AG10803 (cell line): Measurements from ENCODE around the gene SLC2A10.

Experiments
- DNase-seq: peaks from one replicate; pipeline ENCODE4 v3.0.0; 2010; ENCODE audit warnings: low read depth
- H3K4me3 ChIP-seq: 2 replicates; pipeline ENCODE4 v1.5.1; 2011; ENCODE audit warnings: mild to moderate bottlenecking, low read length, control low read depth
- TF ChIP-seq, protein P1 (sequence below): conservative IDR thresholded peaks from 2 replicates; pipeline ENCODE4 v1.5.1; 2011; ENCODE audit warnings: mild to moderate bottlenecking, low read length, control low read depth, inconsistent platforms

The SLC2A10 gene

DNA sequence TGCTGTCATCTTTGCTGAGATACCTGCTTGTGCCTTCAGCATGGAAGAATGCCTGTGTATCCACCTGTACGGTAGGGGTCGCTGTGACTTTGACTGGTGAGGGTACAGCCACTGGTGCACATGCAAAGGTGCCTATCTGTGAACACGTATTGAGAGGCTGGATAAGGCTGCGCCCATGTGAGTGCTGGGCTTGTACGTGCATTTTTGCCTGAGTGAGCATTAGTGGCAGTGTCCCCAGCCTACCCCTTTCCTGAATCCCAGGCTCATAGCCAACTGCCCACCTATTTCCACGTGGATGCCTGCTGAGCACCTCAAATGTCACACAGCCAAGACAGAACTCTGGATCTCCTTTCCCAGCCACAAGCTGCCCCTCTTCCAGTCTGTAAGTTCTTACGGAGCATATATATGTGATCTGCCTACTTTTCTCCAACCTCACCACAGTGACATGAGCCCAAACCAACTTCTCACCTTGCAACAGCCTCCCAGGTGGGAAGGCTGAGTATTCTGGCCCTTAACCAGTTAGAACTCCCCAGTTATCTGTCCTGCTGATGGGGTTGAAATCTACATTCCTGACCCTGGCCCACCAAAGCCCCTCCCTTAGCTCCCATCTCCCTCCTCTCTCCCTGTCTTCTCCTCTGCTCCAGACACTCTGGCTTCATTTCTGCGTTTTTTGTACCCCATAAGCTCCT, 1.1 kb upstream of the SLC2A10 start:
- DNase-seq: no peak
- TF ChIP-seq, protein P1, sequence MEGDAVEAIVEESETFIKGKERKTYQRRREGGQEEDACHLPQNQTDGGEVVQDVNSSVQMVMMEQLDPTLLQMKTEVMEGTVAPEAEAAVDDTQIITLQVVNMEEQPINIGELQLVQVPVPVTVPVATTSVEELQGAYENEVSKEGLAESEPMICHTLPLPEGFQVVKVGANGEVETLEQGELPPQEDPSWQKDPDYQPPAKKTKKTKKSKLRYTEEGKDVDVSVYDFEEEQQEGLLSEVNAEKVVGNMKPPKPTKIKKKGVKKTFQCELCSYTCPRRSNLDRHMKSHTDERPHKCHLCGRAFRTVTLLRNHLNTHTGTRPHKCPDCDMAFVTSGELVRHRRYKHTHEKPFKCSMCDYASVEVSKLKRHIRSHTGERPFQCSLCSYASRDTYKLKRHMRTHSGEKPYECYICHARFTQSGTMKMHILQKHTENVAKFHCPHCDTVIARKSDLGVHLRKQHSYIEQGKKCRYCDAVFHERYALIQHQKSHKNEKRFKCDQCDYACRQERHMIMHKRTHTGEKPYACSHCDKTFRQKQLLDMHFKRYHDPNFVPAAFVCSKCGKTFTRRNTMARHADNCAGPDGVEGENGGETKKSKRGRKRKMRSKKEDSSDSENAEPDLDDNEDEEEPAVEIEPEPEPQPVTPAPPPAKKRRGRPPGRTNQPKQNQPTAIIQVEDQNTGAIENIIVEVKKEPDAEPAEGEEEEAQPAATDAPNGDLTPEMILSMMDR: 0 out of 2 replicates have a peak, but pooled peaks have one; percentile 0
- H3K4me3 ChIP-seq: no peak overlapping the region

DNA sequence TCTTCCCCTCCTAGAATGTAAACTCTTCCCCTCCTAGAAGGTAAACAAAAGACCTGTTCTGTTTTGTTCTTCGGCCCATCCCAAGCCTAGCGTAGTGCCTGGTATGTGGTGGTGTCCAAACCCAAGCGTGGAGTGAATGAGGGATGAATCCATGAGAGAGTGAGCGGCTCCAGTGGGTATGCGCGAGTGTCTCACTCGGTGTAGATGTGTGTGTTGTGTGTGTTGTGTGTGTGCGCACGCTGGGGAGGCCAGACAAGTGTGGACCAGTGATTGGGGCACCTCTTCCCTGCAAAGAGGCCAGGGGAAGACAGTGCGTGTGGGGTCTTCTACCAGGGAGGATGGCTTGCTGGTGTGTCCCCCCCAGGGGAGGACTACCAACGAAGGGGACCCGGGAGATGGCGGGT, 392 bp upstream of the SLC2A10 start:
- TF ChIP-seq, protein P1: no peak
- H3K4me3 ChIP-seq: peak overlapping the region; percentile 86
- no peak for DNase-seq

DNA sequence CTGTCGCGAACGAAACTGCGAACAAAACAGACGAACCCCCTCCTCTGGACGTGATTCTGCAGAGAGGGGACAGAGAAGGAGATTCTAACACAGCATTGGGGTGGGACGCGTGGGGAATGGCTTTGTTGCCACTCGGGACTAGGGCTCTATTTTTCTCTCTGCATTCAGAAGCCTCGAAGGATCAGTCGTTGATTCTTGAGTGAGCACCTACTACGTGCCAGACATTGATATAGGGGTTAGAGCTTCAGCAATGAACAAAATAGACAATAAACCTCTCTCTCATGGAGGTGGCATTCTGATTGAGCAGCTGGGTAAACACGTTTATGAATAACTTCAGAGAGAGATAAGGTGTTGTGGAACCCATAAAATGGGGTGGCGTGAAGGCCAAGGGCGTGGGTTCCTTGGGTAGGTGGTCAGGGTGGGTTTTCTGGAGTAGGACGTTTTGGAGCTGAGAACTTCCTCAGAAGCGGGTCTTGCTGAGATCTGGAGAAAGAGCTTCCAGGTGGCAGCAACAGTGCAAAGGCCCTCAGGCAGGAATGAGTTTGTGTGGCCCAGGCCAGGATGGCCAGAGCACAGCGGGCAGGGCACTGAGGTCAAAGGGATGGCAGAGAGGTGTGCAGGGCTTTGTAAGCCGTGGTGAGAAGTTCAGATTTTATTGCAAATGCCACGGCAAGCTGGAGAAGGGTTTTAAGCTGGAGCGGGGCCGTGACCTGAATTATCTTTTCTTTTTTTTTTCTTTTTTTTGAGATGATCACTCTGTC, 884 bp downstream of the SLC2A10 start:
- no peak for DNase-seq
- H3K4me3 ChIP-seq: peak overlapping the region; percentile 86
- TF ChIP-seq, protein P1: no peak

DNA sequence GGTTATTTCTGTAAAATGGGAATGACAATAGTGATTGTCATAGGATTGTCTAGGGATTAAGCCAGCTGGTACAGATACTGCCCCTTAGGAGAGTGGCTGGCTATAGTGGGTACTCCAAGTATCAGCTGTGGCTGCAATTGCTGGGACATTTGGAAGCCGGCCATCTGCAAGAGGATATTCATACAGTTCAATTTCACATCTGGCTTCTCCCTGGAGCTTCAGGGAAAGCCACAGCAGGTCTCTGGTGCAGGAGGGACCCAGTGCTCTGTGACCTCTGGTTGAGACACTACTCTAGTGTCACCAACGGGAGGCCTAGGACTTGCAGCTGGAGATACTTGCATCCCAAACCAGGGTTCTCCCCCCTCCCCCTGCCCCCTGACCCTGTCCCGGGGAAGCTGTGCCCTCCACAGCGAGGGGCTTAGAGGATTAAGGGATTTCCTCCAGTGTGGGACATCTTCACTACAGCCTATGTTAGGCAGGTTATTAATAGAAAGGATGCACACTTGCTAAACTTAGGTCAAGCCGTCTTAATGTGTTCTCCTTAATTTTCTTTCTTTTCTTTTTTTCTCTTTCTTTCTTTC, 2.7 kb downstream of the SLC2A10 start:
- DNase-seq: no peak
- TF ChIP-seq, protein P1: no peak
- H3K4me3 ChIP-seq: no peak overlapping the region

DNA sequence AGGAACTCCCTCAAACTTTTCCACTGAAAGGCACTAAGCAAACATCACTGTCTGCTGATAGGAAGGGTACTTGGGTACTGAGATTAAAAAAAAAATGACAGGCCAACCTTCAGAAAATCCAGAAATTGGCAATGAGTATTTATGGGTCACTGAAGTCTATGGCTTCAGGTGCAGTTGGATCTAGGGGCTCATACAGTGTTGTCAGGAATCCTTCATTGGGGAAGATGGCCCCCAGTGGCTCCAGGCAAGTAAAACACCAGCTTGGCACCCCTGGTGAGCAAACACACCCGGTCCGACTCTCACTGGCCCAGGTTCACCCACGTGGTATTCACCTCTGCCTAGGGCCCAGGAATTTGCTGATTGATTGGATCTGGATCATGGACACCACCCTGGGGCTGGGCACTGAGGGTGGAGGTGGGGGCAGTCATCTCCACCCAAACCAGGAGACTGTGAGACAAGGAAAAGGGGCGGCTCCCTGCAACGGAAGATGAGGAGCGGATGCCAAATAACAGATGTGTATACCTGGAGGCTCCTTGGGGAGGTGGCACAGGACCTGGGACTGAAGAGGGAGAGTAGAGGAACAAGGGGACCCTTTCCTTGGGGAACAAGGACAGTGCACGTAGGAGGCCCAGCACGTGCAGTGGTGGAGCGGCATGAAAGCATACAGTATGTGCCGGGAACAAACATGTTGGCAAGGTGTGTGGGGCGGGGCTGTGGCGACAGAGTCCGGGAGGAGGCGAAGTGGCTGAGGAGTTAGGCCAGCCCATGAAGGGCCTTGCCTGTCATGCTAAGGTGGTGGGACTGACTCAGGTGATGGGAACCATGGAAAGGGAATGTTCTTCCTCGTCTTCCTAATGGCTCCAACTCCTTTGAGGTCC, 4.7 kb downstream of the SLC2A10 start:
- TF ChIP-seq, protein P1: no peak
- no peak for DNase-seq

DNA sequence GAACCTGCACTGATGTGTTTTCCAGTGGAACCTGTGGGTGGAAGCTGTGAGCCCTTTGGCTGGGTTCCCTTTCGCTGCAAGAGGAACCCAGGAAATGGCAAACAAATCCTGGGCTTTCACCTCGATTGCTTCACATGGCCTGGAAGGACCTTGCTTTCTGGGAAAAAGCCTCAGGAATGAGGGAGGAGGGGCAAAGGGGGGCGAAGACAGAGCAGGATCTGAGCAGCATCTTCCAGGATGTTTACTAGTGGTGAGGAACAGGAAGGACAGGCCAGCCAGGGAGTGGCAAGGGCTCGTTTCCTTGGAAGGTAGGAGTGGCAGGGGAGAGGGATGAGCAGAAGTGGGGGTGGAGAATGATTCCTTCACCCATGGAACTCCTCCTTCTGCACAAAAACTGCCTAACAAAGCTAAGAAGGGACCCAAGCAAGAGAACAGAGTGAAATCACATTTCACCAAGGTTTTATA, 5.9 kb downstream of the SLC2A10 start:
- DNase-seq: peak; percentile 95
- H3K4me3 ChIP-seq: no peak overlapping the region
- TF ChIP-seq, protein P1: peak; percentile 52

More for the DNA sequence above, 4.7 kb downstream of the SLC2A10 start:
- H3K4me3 ChIP-seq: no peak overlapping the region
